Smooth muscle cell (in vitro differentiated cells): ENCODE results near the gene HRC. TPM values are rescaled to one million over a fixed set of nuclear protein-coding genes. Genes with fewer than 3 reads are reported as not detected.
A peak's percentile ranks its signal among the peaks of the same experiment; 100 is the strongest.

Source experiments
- DNase-seq: peaks from one replicate; lab custom pipeline; 2025; ENCODE audit not compliant: unreplicated experiment; lab: John Stamatoyannopoulos, UW
- H2AFZ ChIP-seq: fragments of 200-600 bp; sonication (generic); 2 replicates; pipeline ENCODE4 v1.6.0; 2016; ENCODE audit warnings: antibody characterized with exemption, low read depth, mild to moderate bottlenecking
- H3F3A ChIP-seq: fragments of 200-600 bp; sonication (generic); 2 replicates; pipeline ENCODE4 v1.6.0; 2017; ENCODE audit warnings: antibody characterized with exemption, low read depth
- H3K27ac ChIP-seq: fragments of 200-600 bp; sonication (generic); 2 replicates; pipeline ENCODE4 v1.5.1; 2016; ENCODE audit warnings: low read depth, mild to moderate bottlenecking
- H3K27me3 ChIP-seq: fragments of 200-600 bp; sonication (generic); 2 replicates; pipeline ENCODE4 v1.6.1; 2016; ENCODE audit warnings: low read depth, mild to moderate bottlenecking
- H3K36me3 ChIP-seq: fragments of 200-600 bp; sonication (generic); 2 replicates; pipeline ENCODE4 v1.5.1; 2016; ENCODE audit warnings: low read depth
- H3K4me1 ChIP-seq: fragments of 200-600 bp; sonication (generic); 2 replicates; pipeline ENCODE4 v1.5.1; 2016; ENCODE audit warnings: low read depth
- H3K4me2 ChIP-seq: fragments of 200-600 bp; sonication (generic); 2 replicates; pipeline ENCODE4 v1.6.0; 2016; ENCODE audit warnings: mild to moderate bottlenecking
- H3K4me3 ChIP-seq: fragments of 200-600 bp; sonication (generic); 2 replicates; pipeline ENCODE4 v1.5.1; 2016; ENCODE audit warnings: mild to moderate bottlenecking
- H3K79me2 ChIP-seq: fragments of 200-600 bp; sonication (generic); 2 replicates; pipeline ENCODE4 v1.6.0; 2016; ENCODE audit warnings: low read depth, mild to moderate bottlenecking
- H3K9ac ChIP-seq: fragments of 200-600 bp; sonication (generic); 2 replicates; pipeline ENCODE4 v1.6.0; 2016; ENCODE audit warnings: low read depth
- H3K9me3 ChIP-seq: fragments of 200-600 bp; sonication (generic); replicated peaks from 2 replicates; pipeline ENCODE4 v1.5.1; 2016; ENCODE audit warnings: low read depth
- H4K20me1 ChIP-seq: fragments of 200-600 bp; sonication (generic); 2 replicates; pipeline ENCODE4 v1.6.0; 2016; ENCODE audit warnings: low read depth
- WGBS: methylation state at CpG from one replicate; pipeline ENCODE4 v1.1.7; 2016; ENCODE audit warnings: low lambda C conversion rate; 5-methylcytosine and 5-hydroxymethylcytosine counted together
- polyA plus RNA-seq: library from polyadenylated mRNA; unstranded; fragments of >200 nt; fragmentation: Nextera tagmentation; extraction: Ambion mirVana; gene quantifications from 2 replicates; pipeline ENCODE4 v1.2.1, GENCODE V29; 2016
- total RNA-seq: library from RNA; depleted of rRNA; stranded (reverse); fragments of >200 nt; gene quantifications from 2 replicates; pipeline ENCODE4 v1.2.3, GENCODE V29; 2014
- TF ChIP-seq, protein P1 (sequence below): fragments of 200-600 bp; sonication (generic); IDR thresholded peaks from 2 replicates; pipeline ENCODE4 v1.5.1; 2017; ENCODE audit warnings: borderline replicate concordance, mild to moderate bottlenecking, antibody characterized with exemption; ENCODE audit not compliant: insufficient read depth, poor library complexity, severe bottlenecking

Gene HRC
- total and polyA plus RNA-seq, 2 experiments from 2014 or later: 0.06 to 1.1 TPM

DNA sequence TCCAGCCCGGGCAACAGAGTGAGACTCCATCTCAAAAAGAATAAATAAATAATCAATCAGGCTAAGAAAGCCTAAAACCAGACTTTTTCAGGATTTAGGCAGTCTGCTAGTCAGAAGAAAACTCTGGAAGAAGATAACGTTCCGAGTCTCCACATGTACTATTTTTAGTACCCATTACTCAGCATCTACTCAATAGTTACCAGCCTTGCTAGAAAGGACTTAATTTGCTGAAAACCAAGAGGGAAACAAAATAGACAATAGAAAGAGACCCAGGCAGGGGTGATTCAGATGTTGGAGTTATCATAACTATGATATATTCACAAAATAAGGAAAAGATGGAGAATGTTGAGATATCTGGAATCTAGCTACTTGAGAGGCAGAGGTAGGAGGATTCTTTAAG, 44.6 kb downstream of the HRC start:
- no peaks in the 10 kb centered on the region for H3K27me3 ChIP-seq
- TF ChIP-seq, protein P1, sequence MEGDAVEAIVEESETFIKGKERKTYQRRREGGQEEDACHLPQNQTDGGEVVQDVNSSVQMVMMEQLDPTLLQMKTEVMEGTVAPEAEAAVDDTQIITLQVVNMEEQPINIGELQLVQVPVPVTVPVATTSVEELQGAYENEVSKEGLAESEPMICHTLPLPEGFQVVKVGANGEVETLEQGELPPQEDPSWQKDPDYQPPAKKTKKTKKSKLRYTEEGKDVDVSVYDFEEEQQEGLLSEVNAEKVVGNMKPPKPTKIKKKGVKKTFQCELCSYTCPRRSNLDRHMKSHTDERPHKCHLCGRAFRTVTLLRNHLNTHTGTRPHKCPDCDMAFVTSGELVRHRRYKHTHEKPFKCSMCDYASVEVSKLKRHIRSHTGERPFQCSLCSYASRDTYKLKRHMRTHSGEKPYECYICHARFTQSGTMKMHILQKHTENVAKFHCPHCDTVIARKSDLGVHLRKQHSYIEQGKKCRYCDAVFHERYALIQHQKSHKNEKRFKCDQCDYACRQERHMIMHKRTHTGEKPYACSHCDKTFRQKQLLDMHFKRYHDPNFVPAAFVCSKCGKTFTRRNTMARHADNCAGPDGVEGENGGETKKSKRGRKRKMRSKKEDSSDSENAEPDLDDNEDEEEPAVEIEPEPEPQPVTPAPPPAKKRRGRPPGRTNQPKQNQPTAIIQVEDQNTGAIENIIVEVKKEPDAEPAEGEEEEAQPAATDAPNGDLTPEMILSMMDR: no peak
- H3K4me3 ChIP-seq: no peak overlapping the region
- 26% methylated on average over 3 of the region's 3 CpGs for WGBS
- H3K27ac ChIP-seq: peak overlapping the region; percentile 59
- H3K4me1 ChIP-seq: peaks cover 11% of the 10 kb centered on the region
- H3K4me2 ChIP-seq: peak overlapping the region; percentile 18
- H4K20me1 ChIP-seq: peaks cover 48% of the 10 kb centered on the region
- no peak for DNase-seq
- H3F3A ChIP-seq: peaks cover 27% of the 10 kb centered on the region
- H3K9me3 ChIP-seq: no peaks in the 10 kb centered on the region
- no peaks in the 10 kb centered on the region for H3K36me3 ChIP-seq
- H2AFZ ChIP-seq: no peak overlapping the region
- H3K79me2 ChIP-seq: peaks cover 3% of the 10 kb centered on the region
- no peak overlapping the region for H3K9ac ChIP-seq

DNA sequence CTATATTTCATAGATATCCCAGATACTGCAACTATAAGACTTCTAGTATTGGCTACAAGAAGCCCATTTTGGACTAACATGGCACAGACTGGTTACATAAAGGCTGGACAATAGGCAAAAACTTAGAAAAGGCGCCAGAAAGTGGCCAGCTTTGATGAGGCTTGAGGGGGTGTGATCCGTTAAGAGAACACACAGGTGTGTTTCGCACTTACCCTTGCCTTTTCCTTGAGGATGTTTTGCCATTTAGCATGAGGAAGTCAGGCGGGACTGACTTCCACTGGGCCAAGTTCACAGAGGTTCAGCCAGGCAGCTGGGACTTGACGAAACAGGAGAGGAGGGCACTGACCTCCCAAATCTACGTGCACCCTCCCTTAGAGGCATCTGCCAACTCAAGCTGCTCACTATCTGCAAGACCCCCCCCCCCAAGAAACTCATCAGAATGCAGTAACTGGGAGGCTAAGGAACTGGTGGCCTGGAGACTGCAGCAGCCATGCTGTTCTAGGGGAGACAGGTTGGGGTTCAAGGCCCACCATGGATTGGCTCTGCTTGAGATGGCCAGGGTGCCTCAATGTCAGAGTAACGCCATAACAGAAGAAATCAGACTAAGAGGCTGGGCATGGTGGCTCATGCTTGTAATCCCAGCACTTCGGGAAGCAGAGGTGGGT, 45.5 kb downstream of the HRC start:
- Histone ChIP-seq H3K4me2 (no peak overlapping the region), H3K4me1 (peaks cover 11% of the 10 kb centered on the region), H3K9me3 (no peaks in the 10 kb centered on the region), H3F3A (peaks cover 24% of the 10 kb centered on the region), H3K79me2 (peaks cover 3% of the 10 kb centered on the region), H2AFZ (no peak overlapping the region), H3K4me3 (no peak overlapping the region), H3K36me3 (no peaks in the 10 kb centered on the region), H4K20me1 (peaks cover 55% of the 10 kb centered on the region), H3K27me3 (no peaks in the 10 kb centered on the region), H3K9ac (no peak overlapping the region), H3K27ac (no peak overlapping the region)
- 89% methylated on average over 8 of the region's 8 CpGs for WGBS
- no peak for DNase-seq
- TF ChIP-seq, protein P1: no peak

DNA sequence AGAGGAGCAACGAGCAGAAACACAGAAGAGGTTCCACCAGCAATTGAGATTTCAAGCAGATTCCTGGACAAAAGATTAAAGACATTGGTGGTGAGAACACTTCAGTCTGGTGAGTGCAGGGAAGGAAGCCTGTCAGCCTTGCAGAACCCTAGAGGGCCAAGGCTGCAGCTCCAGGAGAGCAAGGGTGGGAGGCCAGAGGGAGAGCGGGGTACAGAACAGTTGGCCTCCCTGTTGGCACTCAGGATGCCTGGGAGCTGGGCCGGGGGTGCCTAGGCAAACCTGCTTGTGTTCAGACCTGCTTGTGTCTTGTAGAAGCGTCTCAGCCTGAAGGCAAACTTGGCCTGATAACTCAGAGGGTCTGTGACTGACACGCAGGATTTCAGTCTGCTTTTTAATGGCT, 46.1 kb downstream of the HRC start:
- no peak overlapping the region for H2AFZ ChIP-seq
- 66% methylated on average over 5 of the region's 5 CpGs for WGBS
- H4K20me1 ChIP-seq: peaks cover 62% of the 10 kb centered on the region

More for the DNA sequence above, 46.1 kb downstream of the HRC start:
- Histone ChIP-seq H3K27ac (no peak overlapping the region), H3K4me1 (peaks cover 11% of the 10 kb centered on the region), H3K27me3 (no peaks in the 10 kb centered on the region), H3K4me3 (no peak overlapping the region), H3K4me2 (no peak overlapping the region), H3K79me2 (peaks cover 3% of the 10 kb centered on the region), H3K36me3 (no peaks in the 10 kb centered on the region), H3F3A (peaks cover 24% of the 10 kb centered on the region), H3K9ac (no peak overlapping the region), H3K9me3 (no peaks in the 10 kb centered on the region)
- DNase-seq: no peak
- TF ChIP-seq, protein P1: no peak
